Nephron (organoid): Measurements from ENCODE around the gene DHRS4L2.
"Not testable (repeated sequence)": the region's sequence is repeated elsewhere in the genome, so short reads cannot be mapped to it uniquely, and the experiment has no call there.

Experiments used
- H3K27ac Mint-ChIP-seq, 3 experiments: 2 replicates each; pipeline ENCODE4 v1.8.0; 2020; ENCODE audit warnings: mixed read lengths in 3 of 3, mild to moderate bottlenecking in 2 of 3, moderate library complexity in 1 of 3
- H3K27me3 Mint-ChIP-seq: 2 replicates; pipeline ENCODE4 v1.8.0; 2021; ENCODE audit warnings: low read depth, mild to moderate bottlenecking, moderate library complexity, mixed read lengths
- H3K36me3 Mint-ChIP-seq: 2 replicates; pipeline ENCODE4 v1.8.0; 2020; ENCODE audit warnings: low read depth, mixed read lengths
- H3K4me1 Mint-ChIP-seq: 2 replicates; pipeline ENCODE4 v1.8.0; 2020; ENCODE audit warnings: mixed read lengths
- H3K4me3 Mint-ChIP-seq, 3 experiments: 2 replicates each; pipeline ENCODE4 v1.8.0; 2020; ENCODE audit warnings: mild to moderate bottlenecking in 3 of 3, mixed read lengths in 3 of 3, moderate library complexity in 2 of 3
- H3K9me3 Mint-ChIP-seq: 2 replicates; pipeline ENCODE4 v1.8.0; 2020; ENCODE audit warnings: mixed read lengths
- CTCF ChIP-seq, 3 experiments: fragments of 200-600 bp; sonication (generic); IDR thresholded peaks; one replicate each; pipeline ENCODE4 v1.5.0; 2021; ENCODE audit warnings: antibody characterized with exemption in 3 of 3; ENCODE audit not compliant: unreplicated experiment in 3 of 3

DHRS4L2 gene

GRCh38 chr14:23969130-23969480, 19.6 kb upstream of the DHRS4L2 start:
- H3K4me1 Mint-ChIP-seq, H3K27ac Mint-ChIP-seq, H3K36me3 Mint-ChIP-seq, H3K4me3 Mint-ChIP-seq, H3K27me3 Mint-ChIP-seq: not testable (repeated sequence)
- peaks cover 22% of the 10 kb centered on the region for H3K9me3 Mint-ChIP-seq

GRCh38 chr14:23969481-23970282, 19.0 kb upstream of the DHRS4L2 start:
- peaks cover 27% of the 10 kb centered on the region for H3K9me3 Mint-ChIP-seq
- H3K36me3 Mint-ChIP-seq, H3K27ac Mint-ChIP-seq, H3K4me1 Mint-ChIP-seq, H3K4me3 Mint-ChIP-seq, H3K27me3 Mint-ChIP-seq: not testable (repeated sequence)

- H3K27me3 Mint-ChIP-seq, H3K27ac Mint-ChIP-seq, H3K4me1 Mint-ChIP-seq, H3K4me3 Mint-ChIP-seq: not testable (repeated sequence)
- peaks cover 13% of the 10 kb centered on the region for H3K36me3 Mint-ChIP-seq
- H3K9me3 Mint-ChIP-seq: peaks cover 33% of the 10 kb centered on the region
Measured at GRCh38 chr14:23970283-23970659, 18.5 kb upstream of the DHRS4L2 start.

- Mint-ChIP-seq H3K9me3 (peaks cover 46% of the 10 kb centered on the region), H3K36me3 (peaks cover 16% of the 10 kb centered on the region)
- H3K27ac Mint-ChIP-seq, H3K4me3 Mint-ChIP-seq, H3K27me3 Mint-ChIP-seq, H3K4me1 Mint-ChIP-seq: not testable (repeated sequence)
Measured at GRCh38 chr14:23973178-23973577, 15.6 kb upstream of the DHRS4L2 start.

- not testable (repeated sequence) for H3K27me3 Mint-ChIP-seq, H3K4me1 Mint-ChIP-seq
Measured at GRCh38 chr14:23974041-23974440, 14.7 kb upstream of the DHRS4L2 start.

GRCh38 chr14:23977208-23977607, 11.5 kb upstream of the DHRS4L2 start:
- Mint-ChIP-seq H3K9me3 (peaks cover 40% of the 10 kb centered on the region), H3K36me3 (peaks cover 16% of the 10 kb centered on the region)
- H3K27ac Mint-ChIP-seq: not testable (repeated sequence)

More at GRCh38 chr14:23974041-23974440, 14.7 kb upstream of the DHRS4L2 start:
- peaks cover 16% of the 10 kb centered on the region for H3K36me3 Mint-ChIP-seq
- not testable (repeated sequence) for H3K4me3 Mint-ChIP-seq, H3K27ac Mint-ChIP-seq
- peaks cover 46% of the 10 kb centered on the region for H3K9me3 Mint-ChIP-seq

GRCh38 chr14:23981951-23982813, 6.5 kb upstream of the DHRS4L2 start:
- peaks cover 11% of the 10 kb centered on the region for H3K9me3 Mint-ChIP-seq
- not testable (repeated sequence) for H3K4me3 Mint-ChIP-seq, H3K27me3 Mint-ChIP-seq, H3K36me3 Mint-ChIP-seq
- peak overlapping the region in 1 of 3 experiments; percentile 43 for H3K27ac Mint-ChIP-seq
- peaks cover 12% of the 10 kb centered on the region for H3K4me1 Mint-ChIP-seq

More at GRCh38 chr14:23977208-23977607, 11.5 kb upstream of the DHRS4L2 start:
- TF ChIP-seq CTCF (IDR thresholded peaks at IDR 0.05; ENCODE audit: unreplicated experiment in 3 of 3): peak in 2 of 3 experiments; percentile 8 to 22
- not testable (repeated sequence) for H3K27me3 Mint-ChIP-seq, H3K4me1 Mint-ChIP-seq, H3K4me3 Mint-ChIP-seq

- H3K9me3 Mint-ChIP-seq: peaks cover 6% of the 10 kb centered on the region
- H3K27ac Mint-ChIP-seq: no peak overlapping the region
- peaks cover 36% of the 10 kb centered on the region for H3K4me1 Mint-ChIP-seq
- no peaks in the 10 kb centered on the region for H3K27me3 Mint-ChIP-seq
- H3K36me3 Mint-ChIP-seq: peaks cover 3% of the 10 kb centered on the region
- no peak overlapping the region for H3K4me3 Mint-ChIP-seq
- TF ChIP-seq CTCF (IDR thresholded peaks at IDR 0.05; ENCODE audit: unreplicated experiment in 3 of 3): no peak
Measured at GRCh38 chr14:23984891-23985602, 3.7 kb upstream of the DHRS4L2 start.

GRCh38 chr14:23988223-23988606, 514 bp upstream of the DHRS4L2 start:
- H3K9me3 Mint-ChIP-seq, H3K27me3 Mint-ChIP-seq, H3K36me3 Mint-ChIP-seq: not testable (repeated sequence)
- peak overlapping the region; percentile 77 to 79 (median 79) for H3K4me3 Mint-ChIP-seq
- H3K4me1 Mint-ChIP-seq: peaks cover 43% of the 10 kb centered on the region
- peak overlapping the region; percentile 30 to 92 (median 81) for H3K27ac Mint-ChIP-seq

GRCh38 chr14:23989734-23990445, 1.2 kb downstream of the DHRS4L2 start:
- peaks cover 43% of the 10 kb centered on the region for H3K4me1 Mint-ChIP-seq
- H3K9me3 Mint-ChIP-seq, H3K36me3 Mint-ChIP-seq, H3K27me3 Mint-ChIP-seq: not testable (repeated sequence)
- peak overlapping the region in 2 of 3 experiments; percentile 81 to 84 for H3K27ac Mint-ChIP-seq
- H3K4me3 Mint-ChIP-seq: peak overlapping the region; percentile 77 to 84 (median 79)

- H3K9me3 Mint-ChIP-seq, H3K27me3 Mint-ChIP-seq, H3K4me3 Mint-ChIP-seq, H3K36me3 Mint-ChIP-seq: not testable (repeated sequence)
- H3K4me1 Mint-ChIP-seq: peaks cover 43% of the 10 kb centered on the region
- H3K27ac Mint-ChIP-seq: peak overlapping the region in 1 of 3 experiments; percentile 37
Measured at GRCh38 chr14:23990961-23991360, 2.2 kb downstream of the DHRS4L2 start.

- not testable (repeated sequence) for H3K4me3 Mint-ChIP-seq, H3K27ac Mint-ChIP-seq, H3K27me3 Mint-ChIP-seq, H3K9me3 Mint-ChIP-seq, H3K36me3 Mint-ChIP-seq
- H3K4me1 Mint-ChIP-seq: peaks cover 24% of the 10 kb centered on the region
Measured at GRCh38 chr14:23993042-23993441, 4.3 kb downstream of the DHRS4L2 start.
